Glutamatergic neuron (in vitro differentiated cells): ENCODE data around the gene AHNAK2. TPM values are rescaled to one million over a fixed set of nuclear protein-coding genes. Genes with fewer than 3 reads are reported as not detected.
"Not testable (repeated sequence)": the region's sequence is repeated elsewhere in the genome, so short reads cannot be mapped to it uniquely, and the experiment has no call there.

ENCODE experiments used
- DNase-seq: peaks from one replicate; pipeline ENCODE4 v3.0.0; 2022
- H3K27ac Mint-ChIP-seq: one replicate; pipeline ENCODE4 v1.8.0; 2020; ENCODE audit warnings: mild to moderate bottlenecking, mixed read lengths, inconsistent platforms; ENCODE audit not compliant: unreplicated experiment
- H3K27me3 Mint-ChIP-seq: one replicate; pipeline ENCODE4 v1.8.0; 2020; ENCODE audit warnings: mild to moderate bottlenecking, moderate library complexity, mixed read lengths, inconsistent platforms; ENCODE audit not compliant: unreplicated experiment
- H3K36me3 Mint-ChIP-seq: one replicate; pipeline ENCODE4 v1.8.0; 2020; ENCODE audit warnings: mild to moderate bottlenecking, mixed read lengths, inconsistent platforms; ENCODE audit not compliant: unreplicated experiment
- H3K4me1 Mint-ChIP-seq: one replicate; pipeline ENCODE4 v1.8.0; 2020; ENCODE audit warnings: mild to moderate bottlenecking, low read depth, mixed read lengths, inconsistent platforms; ENCODE audit not compliant: unreplicated experiment
- H3K4me3 Mint-ChIP-seq: one replicate; pipeline ENCODE4 v1.8.0; 2020; ENCODE audit warnings: mild to moderate bottlenecking, mixed read lengths, inconsistent platforms; ENCODE audit not compliant: unreplicated experiment
- H3K9me3 Mint-ChIP-seq: one replicate; pipeline ENCODE4 v1.8.0; 2020; ENCODE audit warnings: mild to moderate bottlenecking, moderate library complexity, mixed read lengths, inconsistent platforms; ENCODE audit not compliant: unreplicated experiment
- CTCF ChIP-seq: fragments of 200-600 bp; sonication (generic); IDR thresholded peaks from one replicate; pipeline ENCODE4 v1.5.0; 2021; ENCODE audit not compliant: partially characterized antibody, unreplicated experiment
- total RNA-seq: library from RNA; stranded (reverse); fragmentation: NEBNext Ultra II Directional; extraction: Animal tissue kit (Norgen Biotek cat#: 25700); gene quantifications from one replicate; pipeline ENCODE4 v1.2.1, GENCODE V29; 2021; ENCODE audit not compliant: unreplicated experiment

AHNAK2 gene
- total RNA-seq, 1 donor from 2014 or later = 44.8 TPM

DNA sequence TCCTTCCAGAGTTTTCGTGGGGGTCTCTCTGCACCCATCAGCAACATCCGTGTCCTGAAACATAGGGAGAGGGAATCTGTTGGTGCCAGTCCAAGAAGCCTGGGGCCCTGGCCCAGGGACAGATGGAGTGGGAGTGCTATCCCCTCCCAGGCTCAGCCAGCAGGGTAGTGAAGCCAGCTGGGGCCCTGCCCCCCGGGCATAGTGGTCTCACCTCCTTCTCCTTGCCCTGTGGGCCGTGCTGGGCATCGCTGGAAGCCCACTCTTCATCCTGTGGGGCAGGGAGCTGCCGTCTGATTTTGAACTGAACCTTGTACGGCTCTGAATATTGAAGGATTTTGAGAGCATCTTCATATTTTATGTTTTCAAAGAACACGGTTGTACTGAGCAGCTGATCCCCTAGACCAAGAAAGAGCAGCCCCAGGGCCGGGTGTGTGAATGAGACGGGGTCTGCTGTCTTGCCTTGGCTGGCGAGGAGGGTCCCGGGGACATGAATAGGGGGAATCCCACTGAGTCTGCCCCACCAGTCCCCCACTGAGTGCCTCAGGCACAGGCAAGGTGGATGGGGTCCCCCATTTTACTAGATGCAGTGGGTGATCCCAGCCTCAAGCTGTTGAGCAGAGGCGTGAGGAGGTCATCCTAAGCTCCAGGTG is 23.3 kb downstream of the AHNAK2 start:
- Mint-ChIP-seq H3K4me1 (no peaks in the 10 kb centered on the region), H3K4me3 (no peak overlapping the region), H3K27ac (no peak overlapping the region), H3K36me3 (peaks cover 8% of the 10 kb centered on the region), H3K9me3 (peaks cover 2% of the 10 kb centered on the region), H3K27me3 (peaks cover 10% of the 10 kb centered on the region)
- DNase-seq = peak; percentile 5
- TF ChIP-seq CTCF = no peak

DNA sequence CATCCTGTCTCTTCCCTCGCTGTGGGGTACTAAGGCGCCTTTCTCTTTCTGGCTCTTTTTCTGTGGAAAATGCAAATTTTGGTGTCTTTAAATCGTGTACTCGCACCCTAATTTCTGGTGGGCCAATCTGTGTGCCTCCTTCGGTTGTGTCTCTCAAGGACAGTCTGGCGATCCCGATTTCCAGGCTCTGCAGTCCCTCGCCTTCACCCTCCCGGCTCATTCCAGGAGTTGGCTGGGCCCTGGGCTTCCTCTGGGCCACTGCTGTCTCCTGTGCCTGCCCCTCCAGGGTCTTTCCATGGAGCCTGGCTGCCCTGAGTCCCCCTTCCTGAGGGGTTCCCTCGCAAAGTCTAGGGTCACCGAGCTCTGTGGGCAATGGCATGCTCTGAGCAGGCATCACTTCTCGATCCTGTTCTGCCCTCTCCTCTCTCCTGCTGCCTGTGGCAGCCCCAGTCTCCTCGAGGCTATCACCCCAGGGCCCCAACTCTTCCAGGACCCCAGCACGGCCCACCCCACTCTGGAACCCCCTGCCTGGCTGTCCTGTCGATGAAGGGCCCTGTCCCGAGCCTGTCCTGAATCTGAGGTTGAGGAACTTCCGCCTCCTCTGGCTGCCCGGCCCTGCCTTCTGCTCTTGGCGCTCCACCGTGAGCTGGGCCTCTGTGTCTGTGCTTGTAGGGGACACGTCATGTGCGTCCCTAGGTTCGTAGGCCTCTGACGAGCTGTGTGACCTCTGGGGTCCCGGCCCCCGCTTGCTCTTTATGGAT is 24.1 kb downstream of the AHNAK2 start:
- no peak overlapping the region for H3K27ac Mint-ChIP-seq
- H3K9me3 Mint-ChIP-seq = peaks cover 2% of the 10 kb centered on the region
- H3K4me3 Mint-ChIP-seq = no peak overlapping the region
- no peak for TF ChIP-seq CTCF
- no peaks in the 10 kb centered on the region for H3K4me1 Mint-ChIP-seq
- DNase-seq = peak; percentile 13
- peaks cover 10% of the 10 kb centered on the region for H3K27me3 Mint-ChIP-seq
- H3K36me3 Mint-ChIP-seq = peaks cover 8% of the 10 kb centered on the region

- Mint-ChIP-seq H3K4me1 (no peaks in the 10 kb centered on the region), H3K27ac (no peak overlapping the region), H3K4me3 (no peak overlapping the region), H3K9me3 (peaks cover 2% of the 10 kb centered on the region), H3K36me3 (peaks cover 8% of the 10 kb centered on the region), H3K27me3 (peaks cover 8% of the 10 kb centered on the region)
- DNase-seq = peak; percentile 12
- TF ChIP-seq CTCF = no peak
Measured at GRCh38 chr14:104953097-104953496, 25.1 kb downstream of the AHNAK2 start.

- H3K27me3 Mint-ChIP-seq, H3K9me3 Mint-ChIP-seq, H3K4me1 Mint-ChIP-seq: not testable (repeated sequence)
Measured at GRCh38 chr14:104951863-104952657, 26.1 kb downstream of the AHNAK2 start.

DNA sequence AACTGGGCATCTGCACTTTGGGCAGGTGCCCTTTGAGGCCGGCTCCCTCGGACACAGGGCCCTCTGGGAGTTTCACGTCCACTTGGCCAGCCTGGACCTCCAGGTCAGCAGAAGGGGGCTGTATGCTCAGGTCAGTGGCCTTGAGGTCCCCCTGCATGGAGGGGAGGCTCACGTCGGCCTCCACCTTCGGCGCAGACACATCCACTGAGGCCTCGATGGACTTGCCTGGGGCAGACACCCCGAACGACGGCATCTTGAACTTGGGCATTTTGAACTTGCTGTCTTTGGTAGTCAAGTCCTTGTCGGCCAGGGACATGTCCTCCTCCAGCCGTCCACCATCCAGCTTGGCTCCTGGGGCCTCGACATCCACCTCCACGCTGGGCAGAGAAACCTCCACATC is 27.5 kb downstream of the AHNAK2 start:
- not testable (repeated sequence) for H3K9me3 Mint-ChIP-seq, H3K36me3 Mint-ChIP-seq, H3K4me1 Mint-ChIP-seq, H3K27me3 Mint-ChIP-seq, H3K4me3 Mint-ChIP-seq, H3K27ac Mint-ChIP-seq
- DNase-seq = peak; percentile 3

More at GRCh38 chr14:104951863-104952657, 26.1 kb downstream of the AHNAK2 start:
- H3K36me3 Mint-ChIP-seq, H3K4me3 Mint-ChIP-seq, H3K27ac Mint-ChIP-seq: not testable (repeated sequence)
- peak; percentile 4 for DNase-seq
